ENCODE measurements around the gene SHISAL2A.

GRCh38 chr1:52631759-52632331 is 1.1 kb upstream of the SHISAL2A start:
- TF ChIP-seq CTCF (IDR thresholded peaks at IDR 0.05; ENCODE audit: insufficient read depth, low read depth, low read length) (no peak), EZH2 (IDR thresholded peaks at IDR 0.05; ENCODE audit: insufficient read depth, low read length) (no peak)

Measured in astrocyte (in vitro differentiated cells and primary cell).